ENCODE measurements around the gene RCOR1. TPM values are rescaled to one million over a fixed set of nuclear protein-coding genes. Genes with fewer than 3 reads are reported as not detected.

RCOR1 gene
- total and polyA plus RNA-seq, 2 of the 4 experiments (the other 2 are of a cell fraction) = 9.0 to 11.2 TPM

DNA sequence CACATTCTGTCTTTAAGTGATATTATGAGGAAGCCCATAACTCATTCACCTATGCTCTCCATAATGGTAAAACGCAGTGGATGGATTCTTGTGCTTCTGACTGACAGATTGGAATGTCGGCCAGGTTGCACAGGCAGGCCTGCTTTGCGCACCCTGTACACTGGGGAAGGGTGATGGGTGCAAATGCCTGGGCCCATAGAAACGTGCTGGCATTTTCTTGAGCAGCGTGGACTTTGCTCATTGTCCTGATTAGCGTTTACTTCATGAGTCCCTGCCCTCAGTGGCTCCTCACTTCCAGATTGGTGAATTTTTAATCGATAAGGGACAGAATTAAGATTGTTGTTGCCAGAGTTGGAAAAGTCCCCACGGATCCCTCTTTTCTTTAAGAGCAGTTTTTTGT is 103.9 kb downstream of the RCOR1 start:
- no peak overlapping the region for H2BK20ac ChIP-seq (ENCODE audit: low read depth, low read length)
- peaks cover 2% of the 10 kb centered on the region; the same call in 1 of the 2 replicates for H3K9me1 ChIP-seq (ENCODE audit: insufficient read depth, low read length)
- H3K36me3 ChIP-seq (ENCODE audit: control insufficient read depth, insufficient read depth, low read length) = no peaks in the 10 kb centered on the region
- H3K18ac ChIP-seq (ENCODE audit: low read depth, low read length) = no peak overlapping the region
- no CpG with 5 or more reads among the region's 8 CpGs for WGBS, 2 experiments (ENCODE audit: extremely low coverage in 2 of 2, insufficient read length in 1 of 2)
- no peak overlapping the region for H2BK5ac ChIP-seq (ENCODE audit: low read depth, low read length, poor library complexity, severe bottlenecking)
- in situ Hi-C loops (cut with MboI; ENCODE audit: low sequenced_read_pairs) = loop anchor here (10.0 kb wide), 1 partner anchor 218 kb away; no protein-coding TSS in a partner anchor
- H2AFZ ChIP-seq (replicated peaks; ENCODE audit: low read length, poor library complexity) = no peak overlapping the region
- no peak overlapping the region for H3K4me3 ChIP-seq (ENCODE audit: insufficient read depth, low read depth, low read length)
- dilution Hi-C loops (cut with HindIII; ENCODE audit: low sequenced_read_pairs, unreplicated experiment) = no loop called here
- no peak overlapping the region for H3K27ac ChIP-seq (ENCODE audit: insufficient read depth, low read length)
- no peak overlapping the region for H3K4me2 ChIP-seq (ENCODE audit: low read depth, low read length)
- H3K4me1 ChIP-seq (ENCODE audit: control insufficient read depth, insufficient read depth, low read length) = no peaks in the 10 kb centered on the region; the same call in 1 of the 2 replicates
- TF ChIP-seq CTCF (conservative IDR thresholded peaks at IDR 0.05; ENCODE audit: low read depth, low read length) = no peak
- no peak for TF ChIP-seq RAD21 (IDR thresholded peaks at IDR 0.05; ENCODE audit: low read length)
- TF ChIP-seq MXI1 (IDR thresholded peaks at IDR 0.05; ENCODE audit: borderline replicate concordance, low read depth, low read length) = no peak
- no peak for TF ChIP-seq BHLHE40 (IDR thresholded peaks at IDR 0.05; ENCODE audit: low read depth, low read length)
- no peak for TF ChIP-seq RCOR1 (IDR thresholded peaks at IDR 0.05; ENCODE audit: insufficient replicate concordance, low read length)
- TF ChIP-seq SMC3 (IDR thresholded peaks at IDR 0.05; ENCODE audit: low read depth, low read length) = no peak
- no peak for TF ChIP-seq CEBPB (IDR thresholded peaks at IDR 0.05; ENCODE audit: low read depth, low read length)
- TF ChIP-seq, protein P1, sequence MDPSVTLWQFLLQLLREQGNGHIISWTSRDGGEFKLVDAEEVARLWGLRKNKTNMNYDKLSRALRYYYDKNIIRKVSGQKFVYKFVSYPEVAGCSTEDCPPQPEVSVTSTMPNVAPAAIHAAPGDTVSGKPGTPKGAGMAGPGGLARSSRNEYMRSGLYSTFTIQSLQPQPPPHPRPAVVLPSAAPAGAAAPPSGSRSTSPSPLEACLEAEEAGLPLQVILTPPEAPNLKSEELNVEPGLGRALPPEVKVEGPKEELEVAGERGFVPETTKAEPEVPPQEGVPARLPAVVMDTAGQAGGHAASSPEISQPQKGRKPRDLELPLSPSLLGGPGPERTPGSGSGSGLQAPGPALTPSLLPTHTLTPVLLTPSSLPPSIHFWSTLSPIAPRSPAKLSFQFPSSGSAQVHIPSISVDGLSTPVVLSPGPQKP (IDR thresholded peaks at IDR 0.05; ENCODE audit: borderline replicate concordance, low read depth, low read length) = no peak
- TF ChIP-seq MAFK (IDR thresholded peaks at IDR 0.05; ENCODE audit: low read depth, low read length) = no peak
- no peak for TF ChIP-seq USF2 (IDR thresholded peaks at IDR 0.05; ENCODE audit: low read depth, low read length)
- TF ChIP-seq RFX5 (IDR thresholded peaks at IDR 0.05; ENCODE audit: low read depth, low read length) = no peak
- TF ChIP-seq FOS (IDR thresholded peaks at IDR 0.05; ENCODE audit: low read depth, low read length) = no peak
- H3K23ac ChIP-seq (ENCODE audit: low read depth, low read length) = no peak overlapping the region
- H3K79me1 ChIP-seq (ENCODE audit: low read depth in 1 of 2, low read length in 2 of 2) = peaks cover 28 to 62% of the 10 kb centered on the region in 2 experiments
- H4K91ac ChIP-seq (ENCODE audit: insufficient read depth, low read depth, low read length) = no peak overlapping the region
- no peak overlapping the region for H2BK15ac ChIP-seq (ENCODE audit: low read depth, low read length)
- H4K20me1 ChIP-seq (ENCODE audit: insufficient read depth, low read length) = peaks cover 32% of the 10 kb centered on the region
- H2BK120ac ChIP-seq (ENCODE audit: low read depth, low read length) = no peak overlapping the region
- no peaks in the 10 kb centered on the region for H3K27me3 ChIP-seq (ENCODE audit: control insufficient read depth, insufficient read depth, low read length)
- intact Hi-C loops (cut with micrococcal nuclease) = loop anchor here (10.0 kb wide), 2 partner anchors 262 to 358 kb away; partner anchors contain the start of gene CDC42BPB
- H3K4ac ChIP-seq (ENCODE audit: low read depth, low read length) = no peak overlapping the region
- no peak overlapping the region for H4K5ac ChIP-seq (ENCODE audit: low read depth, low read length)
- no peak for ATAC-seq (ENCODE audit: low read depth)
- no peak overlapping the region for H3K9ac ChIP-seq (ENCODE audit: low read depth, low read length)
- no peak for DNase-seq
- H2AK9ac ChIP-seq (replicated peaks; ENCODE audit: low read depth, low read length, poor library complexity) = no peak overlapping the region
- CTCF ChIA-PET = interaction anchor here (0.6 kb wide), 1 partner anchor 101 kb away, joined by 4 read pairs; no protein-coding TSS in a partner anchor
- no peak overlapping the region for H2AK5ac ChIP-seq (ENCODE audit: low read depth, low read length)
- no peaks in the 10 kb centered on the region for H3K9me3 ChIP-seq (ENCODE audit: control insufficient read depth, insufficient read depth, low read length)
- H3K56ac ChIP-seq (ENCODE audit: extremely low read depth, insufficient read depth, low read length) = no peak overlapping the region
- H3K14ac ChIP-seq (replicated peaks; ENCODE audit: low read depth, low read length) = no peak overlapping the region
- no TSS peak for BruUV-seq (replicated peaks)
- no peak overlapping the region for H4K8ac ChIP-seq (ENCODE audit: low read depth in 2 of 2, low read length in 2 of 2)
- POLR2A ChIA-PET (ENCODE audit: unreplicated experiment) = interaction anchor here (0.6 to 0.7 kb wide), 2 partner anchors 201 to 248 kb away, joined by 3 to 6 read pairs; no protein-coding TSS in a partner anchor
